Endothelial cell (in vitro differentiated cells): ENCODE results near the gene GALNT13. TPM values are rescaled to one million over a fixed set of nuclear protein-coding genes. Genes with fewer than 3 reads are reported as not detected.
A peak's percentile ranks its signal among the peaks of the same experiment; 100 is the strongest.

Source experiments
- DNase-seq: peaks from one replicate; pipeline ENCODE4 v3.0.0; 2021; ENCODE audit warnings: low spot score
- H3K27ac Mint-ChIP-seq: one replicate; pipeline ENCODE4 v1.8.0; 2021; ENCODE audit warnings: mixed read lengths, inconsistent platforms; ENCODE audit not compliant: unreplicated experiment
- H3K27me3 Mint-ChIP-seq: one replicate; pipeline ENCODE4 v1.8.0; 2021; ENCODE audit warnings: mild to moderate bottlenecking, moderate library complexity, mixed read lengths, inconsistent platforms; ENCODE audit not compliant: unreplicated experiment
- H3K36me3 Mint-ChIP-seq: one replicate; pipeline ENCODE4 v1.8.0; 2021; ENCODE audit warnings: mild to moderate bottlenecking, low read depth, mixed read lengths, inconsistent platforms; ENCODE audit not compliant: unreplicated experiment
- H3K4me1 Mint-ChIP-seq: one replicate; pipeline ENCODE4 v1.8.0; 2021; ENCODE audit warnings: mild to moderate bottlenecking, mixed read lengths, inconsistent platforms; ENCODE audit not compliant: unreplicated experiment
- H3K4me3 Mint-ChIP-seq: one replicate; pipeline ENCODE4 v1.8.0; 2021; ENCODE audit warnings: mild to moderate bottlenecking, mixed read lengths, inconsistent platforms; ENCODE audit not compliant: unreplicated experiment
- H3K9me3 Mint-ChIP-seq: one replicate; pipeline ENCODE4 v1.8.0; 2021; ENCODE audit warnings: mixed read lengths, inconsistent platforms; ENCODE audit not compliant: unreplicated experiment
- CTCF ChIP-seq: fragments of 200-600 bp; sonication (generic); IDR thresholded peaks from one replicate; pipeline ENCODE4 v1.5.0; 2021; ENCODE audit warnings: antibody characterized with exemption; ENCODE audit not compliant: unreplicated experiment
- long read RNA-seq: library from polyadenylated mRNA; unstranded; transcript quantifications from one replicate; pipeline ENCODE4 v2.0.0, GENCODE V29; 2020; ENCODE audit not compliant: unreplicated experiment
- total RNA-seq: library from RNA; stranded (reverse); fragmentation: NEBNext Ultra II Directional; extraction: Animal tissue kit (Norgen Biotek cat#: 25700); gene quantifications from one replicate; pipeline ENCODE4 v1.2.1, GENCODE V29; 2021; ENCODE audit not compliant: unreplicated experiment

Gene GALNT13
- total RNA-seq = 26.3 TPM
- long read RNA-seq, full-length matches to known transcripts = 3 of 13 reads
- long read RNA-seq, partial matches to known transcripts = 1 of 13 reads
- long read RNA-seq, other reads (novel, unspliced or antisense) = 9 of 13 reads

DNA sequence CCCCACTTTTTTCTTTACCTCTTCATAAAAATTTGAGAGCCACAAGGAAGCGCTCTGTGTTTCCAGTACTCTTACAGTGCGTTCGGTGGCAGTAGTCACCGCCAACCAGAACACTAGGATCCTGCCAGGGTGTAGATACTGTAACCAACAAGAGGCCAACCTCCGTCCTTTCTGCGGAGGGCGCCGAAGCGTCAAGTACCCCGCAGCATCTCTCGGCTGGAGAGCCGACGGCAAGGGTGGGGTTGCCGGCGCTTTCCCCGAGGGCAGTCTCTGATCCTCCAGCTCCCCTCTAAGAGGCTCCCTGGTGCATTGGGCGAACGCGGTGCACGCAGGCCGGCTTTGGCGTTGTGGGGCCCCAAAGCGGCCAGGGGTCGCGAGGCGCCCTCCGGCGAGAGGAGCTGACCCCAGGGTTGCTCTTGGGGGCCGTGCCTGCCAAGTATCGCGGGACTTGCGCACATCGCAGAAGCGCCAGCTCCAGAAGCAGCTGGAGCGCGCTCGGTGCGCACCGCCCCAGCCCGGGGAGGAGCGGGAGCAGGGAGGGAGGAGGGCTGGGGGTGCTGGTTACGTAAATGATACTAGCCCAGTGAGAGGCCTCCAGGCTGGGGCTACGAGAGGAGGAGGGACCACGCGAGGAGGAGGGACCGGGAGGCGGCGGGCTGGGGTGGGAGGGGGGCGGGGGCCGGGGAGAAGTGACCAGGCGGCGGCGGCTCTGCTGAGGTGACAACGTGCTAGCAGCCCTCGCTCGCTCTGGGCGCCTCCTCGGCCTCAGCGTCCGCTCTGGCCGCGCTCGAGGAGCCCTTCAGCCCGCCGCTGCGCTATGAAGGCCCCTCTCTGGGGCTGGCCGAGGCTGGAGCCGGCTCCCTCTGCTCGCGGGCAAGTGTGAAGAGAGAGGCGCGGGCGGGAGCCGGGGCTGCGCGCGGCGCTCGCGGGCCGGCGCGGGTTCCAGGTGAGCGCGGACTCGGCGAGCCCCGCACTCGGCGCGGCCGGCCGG is at the start of gene GALNT13:
Gene GALNT13 (plus strand): TSS at position 692 of the 991 bp plus-strand sequence.
- H3K27ac Mint-ChIP-seq = peak within 1 kb of the TSS; percentile 67
- DNase-seq = peak; percentile 82
- H3K9me3 Mint-ChIP-seq = no peaks in the 10 kb centered on the region
- no peak for TF ChIP-seq CTCF
- peak within 1 kb of the TSS; percentile 96 for H3K4me3 Mint-ChIP-seq
- peaks cover 5% of the 10 kb centered on the region for H3K36me3 Mint-ChIP-seq
- peaks cover 21% of the 10 kb centered on the region for H3K4me1 Mint-ChIP-seq
- H3K27me3 Mint-ChIP-seq = peaks cover 14% of the 10 kb centered on the region

DNA sequence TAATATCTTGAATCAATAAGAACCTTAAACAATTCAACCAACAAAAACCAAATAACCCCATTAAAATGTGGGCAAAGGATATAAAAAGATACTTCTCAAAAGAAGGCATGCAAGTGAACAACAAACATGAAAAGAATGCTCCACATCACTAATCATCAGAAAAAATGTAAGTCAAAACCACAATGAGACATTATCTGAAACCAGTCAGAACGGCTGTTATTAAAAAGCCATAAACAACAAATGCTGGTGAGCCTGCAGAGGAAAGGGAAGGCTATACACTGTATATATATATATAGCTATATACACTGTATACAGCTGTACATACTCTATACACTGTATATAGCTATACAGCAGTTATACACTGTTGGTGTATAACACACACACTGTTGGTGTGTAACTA is 47.8 kb upstream of the GALNT13 start:
- TF ChIP-seq CTCF = no peak
- Mint-ChIP-seq H3K4me1 (no peaks in the 10 kb centered on the region), H3K4me3 (no peak overlapping the region), H3K36me3 (peaks cover 9% of the 10 kb centered on the region), H3K27me3 (peaks cover 3% of the 10 kb centered on the region), H3K27ac (no peak overlapping the region), H3K9me3 (no peaks in the 10 kb centered on the region)
- DNase-seq = no peak

DNA sequence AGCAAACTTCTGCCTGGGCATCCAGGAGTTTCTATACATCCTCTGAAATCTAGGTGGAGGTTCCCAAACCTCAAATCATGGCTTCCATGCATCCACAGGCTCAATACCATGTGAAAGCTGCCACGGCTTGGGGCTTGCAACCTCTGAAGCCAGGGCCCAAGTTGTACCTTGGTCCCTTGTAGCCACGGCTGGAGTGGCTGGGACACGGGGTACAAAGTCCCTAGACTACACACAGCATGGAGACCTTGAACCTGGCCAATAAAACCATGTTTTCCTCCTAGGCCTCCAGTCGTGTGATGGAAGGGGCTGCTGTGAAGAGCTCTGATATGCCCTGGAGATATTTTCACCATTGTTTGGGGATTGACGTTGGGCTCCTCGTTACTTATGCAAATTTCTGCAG is 43.4 kb upstream of the GALNT13 start:
- Mint-ChIP-seq H3K36me3 (peaks cover 14% of the 10 kb centered on the region), H3K27me3 (peaks cover 5% of the 10 kb centered on the region), H3K27ac (no peak overlapping the region), H3K4me1 (no peaks in the 10 kb centered on the region), H3K9me3 (no peaks in the 10 kb centered on the region), H3K4me3 (no peak overlapping the region)
- no peak for TF ChIP-seq CTCF
- no peak for DNase-seq

DNA sequence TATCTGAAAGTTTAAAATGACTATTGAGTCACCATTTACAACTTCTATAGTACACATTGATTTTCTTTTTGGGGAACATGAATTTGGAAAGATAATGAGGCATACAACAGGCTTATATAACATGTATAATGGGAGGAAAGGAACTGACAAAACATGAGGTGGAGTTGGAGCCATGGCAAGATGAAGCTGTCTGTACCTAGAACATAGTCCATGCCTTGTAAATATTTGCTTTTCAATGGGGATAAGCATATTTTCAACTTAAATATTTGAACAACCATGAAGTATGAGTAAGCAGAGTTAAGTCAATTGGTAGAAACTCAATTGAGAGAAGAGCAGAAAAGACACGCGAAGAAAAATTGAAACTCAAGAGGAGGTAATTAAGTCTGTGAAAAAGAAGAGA is 37.1 kb upstream of the GALNT13 start:
- H3K27ac Mint-ChIP-seq = no peak overlapping the region
- DNase-seq = no peak
- TF ChIP-seq CTCF = no peak
- H3K27me3 Mint-ChIP-seq = peaks cover 2% of the 10 kb centered on the region
- no peaks in the 10 kb centered on the region for H3K9me3 Mint-ChIP-seq
- H3K4me1 Mint-ChIP-seq = no peaks in the 10 kb centered on the region
- no peaks in the 10 kb centered on the region for H3K36me3 Mint-ChIP-seq
- H3K4me3 Mint-ChIP-seq = no peak overlapping the region

- no peak for DNase-seq
- Mint-ChIP-seq H3K4me1 (no peaks in the 10 kb centered on the region), H3K36me3 (no peaks in the 10 kb centered on the region), H3K27me3 (no peaks in the 10 kb centered on the region), H3K9me3 (no peaks in the 10 kb centered on the region), H3K4me3 (no peak overlapping the region), H3K27ac (no peak overlapping the region)
- no peak for TF ChIP-seq CTCF
Observed at GRCh38 chr2:153858250-153858649, 13.5 kb upstream of the GALNT13 start.
